ENCODE results near the gene TMEM134.

- TF ChIP-seq SMC3 (IDR thresholded peaks at IDR 0.05; ENCODE audit: low read depth, low read length) (no peak), CTCF (conservative IDR thresholded peaks at IDR 0.05; ENCODE audit: low read depth, low read length) (no peak), POLR2A (IDR thresholded peaks at IDR 0.05; ENCODE audit: low read depth, low read length) (no peak), BHLHE40 (IDR thresholded peaks at IDR 0.05; ENCODE audit: low read depth, low read length) (no peak), CHD1 (IDR thresholded peaks at IDR 0.05; ENCODE audit: low read depth, low read length) (no peak), MAFK (IDR thresholded peaks at IDR 0.05; ENCODE audit: low read depth, low read length) (no peak)
Measured at GRCh38 chr11:67489203-67489884, 20.3 kb upstream of the TMEM134 start.

Data from IMR-90 (cell line).